Stomach (tissue), 9 donors: ENCODE measurements around the gene CCL7. TPM values are rescaled to one million over a fixed set of nuclear protein-coding genes. Genes with fewer than 3 reads are reported as not detected.

Experiments used
- DNase-seq, 2 donors: peaks; one replicate each; pipeline versions ENCODE4 v3.0.0 to v3.0.0-alpha.2; 2013 to 2019
- H3K27ac ChIP-seq, 5 donors: fragments of 200-600 bp in 4 of 5; sonication (generic) in 4 of 5; one replicate each; pipeline ENCODE4 v1.5.1; 2013 to 2019; ENCODE audit warnings: mild to moderate bottlenecking in 1 of 5, moderate library complexity in 1 of 5
- H3K27me3 ChIP-seq, 3 donors: fragments of 200-600 bp; sonication (generic); one replicate each; pipeline ENCODE4 v1.5.1; 2017 to 2019; ENCODE audit warnings: mixed run types in 1 of 3
- H3K36me3 ChIP-seq, 4 donors: fragments of 200-600 bp; sonication (generic); 1 replicate in 3 of 4; 2 replicates in 1 of 4; pipeline ENCODE4 v1.5.1; 2016 to 2019
- H3K4me1 ChIP-seq, 4 donors: fragments of 200-600 bp; sonication (generic); one replicate each; pipeline ENCODE4 v1.5.1; 2016 to 2019
- H3K4me3 ChIP-seq, 4 donors: fragments of 200-600 bp; sonication (generic) in 3 of 4; one replicate each; pipeline ENCODE4 v1.5.1; 2016 to 2019; ENCODE audit warnings: mild to moderate bottlenecking in 1 of 4
- H3K9me3 ChIP-seq, 4 donors: fragments of 200-600 bp; sonication (generic); one replicate each; pipeline ENCODE4 v1.5.1; 2016 to 2019
- CTCF ChIP-seq, 7 experiments: fragments of 450-650 bp in 4 of 7; fragments of 200-600 bp in 3 of 7; sonication (generic) in 3 of 7; IDR thresholded peaks; one replicate each; pipeline ENCODE4 v1.5.1; 2016 to 2019; ENCODE audit warnings: antibody characterized with exemption in 7 of 7, control low read depth in 2 of 7, mild to moderate bottlenecking in 1 of 7
- EP300 ChIP-seq: sonication (generic); formaldehyde crosslinking; IDR thresholded peaks from one replicate; pipeline ENCODE4 v1.6.1; 2017; ENCODE audit warnings: antibody characterized with exemption
- POLR2A ChIP-seq, 4 donors: fragments of 450-650 bp; IDR thresholded peaks; one replicate each; pipeline ENCODE4 v1.6.1; 2016; ENCODE audit warnings: antibody characterized with exemption in 4 of 4, control low read depth in 2 of 4, mild to moderate bottlenecking in 1 of 4, moderate library complexity in 1 of 4
- POLR2AphosphoS5 ChIP-seq, 3 donors: sonication (generic); formaldehyde crosslinking; IDR thresholded peaks; one replicate each; pipeline ENCODE4 v1.6.1; 2016; ENCODE audit warnings: antibody characterized with exemption in 3 of 3
- WGBS, 5 donors: extraction: QIAGEN DNeasy Blood & Tissue Kit in 3 of 5; methylation state at CpG; one replicate each; pipeline versions ENCODE4 v1.1.5 to v1.1.7; 2013 to 2018; 5-methylcytosine and 5-hydroxymethylcytosine counted together
- intact Hi-C: fragments of 100-400 bp; cut with DNase I; formaldehyde crosslinking; loops from one replicate; pipeline ENCODE4 v1.15.1; 2023; ENCODE audit warnings: low total_unique reads
- polyA plus RNA-seq, 3 donors: library from polyadenylated mRNA; stranded (reverse); fragments of 200-250 nt; gene quantifications; one replicate each; pipeline ENCODE4 v1.2.3, GENCODE V29; 2013
- total RNA-seq, 5 donors: library from RNA; depleted of rRNA; stranded (reverse); fragments of >200 nt; gene quantifications; one replicate each; pipeline versions ENCODE4 v1.1.0 to v1.2.3, GENCODE V29; 2014 to 2016
- donor health status: healthy with polysubstance abuse.
- donor health status: Bipolar disorder and iron deficiency.
- donor health status: healthy.

Gene CCL7
- total and polyA plus RNA-seq, 8 donors = not detected

GRCh38 chr17:34243364-34244320 lies 26.4 kb upstream of the CCL7 start:
- no peak overlapping the region for H3K4me3 ChIP-seq
- no peaks in the 10 kb centered on the region for H3K36me3 ChIP-seq
- no peaks in the 10 kb centered on the region for H3K9me3 ChIP-seq
- intact Hi-C loops = no loop called here
- H3K27me3 ChIP-seq = no peaks in the 10 kb centered on the region
- H3K27ac ChIP-seq = peak overlapping the region in 2 of 5 donors; percentile 74 to 80
- TF ChIP-seq POLR2AphosphoS5 (IDR thresholded peaks at IDR 0.05) (no peak), POLR2A (IDR thresholded peaks at IDR 0.05) (no peak), EP300 (no peak), CTCF (IDR thresholded peaks at IDR 0.05) (no peak)
- peaks cover 10 to 73% (median 20%) of the 10 kb centered on the region in 4 donors for H3K4me1 ChIP-seq
- WGBS, 5 donors = 68 to 74% (median 71%) methylated on average over 7 of the region's 7 CpGs
- no peak for DNase-seq

GRCh38 chr17:34245351-34245905 lies 24.6 kb upstream of the CCL7 start:
- intact Hi-C loops = no loop called here
- H3K4me3 ChIP-seq = no peak overlapping the region
- WGBS, 5 donors = 61 to 78% (median 73%) methylated on average over 6 of the region's 6 CpGs
- peak overlapping the region in 2 of 5 donors; percentile 28 to 57 for H3K27ac ChIP-seq
- H3K4me1 ChIP-seq = peaks cover 21 to 84% (median 28%) of the 10 kb centered on the region in 4 donors
- DNase-seq = no peak
- no peaks in the 10 kb centered on the region for H3K9me3 ChIP-seq
- TF ChIP-seq POLR2AphosphoS5 (IDR thresholded peaks at IDR 0.05) = no peak
- no peak for TF ChIP-seq EP300
- no peak for TF ChIP-seq CTCF (IDR thresholded peaks at IDR 0.05)
- no peak for TF ChIP-seq POLR2A (IDR thresholded peaks at IDR 0.05)
- no peaks in the 10 kb centered on the region for H3K36me3 ChIP-seq
- H3K27me3 ChIP-seq = no peaks in the 10 kb centered on the region

- Histone ChIP-seq H3K4me1 (peaks cover 13 to 84% (median 32%) of the 10 kb centered on the region in 4 donors), H3K27ac (peak overlapping the region in 2 of 5 donors; percentile 28 to 57), H3K36me3 (no peaks in the 10 kb centered on the region), H3K9me3 (no peaks in the 10 kb centered on the region), H3K27me3 (no peaks in the 10 kb centered on the region), H3K4me3 (no peak overlapping the region)
- no peak for DNase-seq
- 64 to 83% (median 79%) methylated on average over 1 of the region's 1 CpG for WGBS, 5 donors
- intact Hi-C loops = no loop called here
- no peak for TF ChIP-seq CTCF (IDR thresholded peaks at IDR 0.05)
- TF ChIP-seq EP300 = no peak
- TF ChIP-seq POLR2AphosphoS5 (IDR thresholded peaks at IDR 0.05) = no peak
- no peak for TF ChIP-seq POLR2A (IDR thresholded peaks at IDR 0.05)
These were observed 23.6 kb upstream of the CCL7 start for GRCh38 chr17:34246446-34246845.

- Histone ChIP-seq H3K9me3 (no peaks in the 10 kb centered on the region), H3K4me3 (no peak overlapping the region), H3K27me3 (no peaks in the 10 kb centered on the region), H3K27ac (peak overlapping the region in 2 of 5 donors; percentile 28 to 57), H3K36me3 (no peaks in the 10 kb centered on the region), H3K4me1 (peaks cover 8 to 84% (median 36%) of the 10 kb centered on the region in 4 donors)
- intact Hi-C loops = no loop called here
- no peak for DNase-seq
- no peak for TF ChIP-seq POLR2A (IDR thresholded peaks at IDR 0.05)
- WGBS, 5 donors = 72 to 77% (median 76%) methylated on average over 3 of the region's 3 CpGs
These were observed 23.1 kb upstream of the CCL7 start for GRCh38 chr17:34246881-34247280.
